Measurements from ENCODE around the gene SLC6A9. TPM values are rescaled to one million over a fixed set of nuclear protein-coding genes. Genes with fewer than 3 reads are reported as not detected.

Gene SLC6A9
- total and polyA plus RNA-seq, 2 experiments from 2014 or later: 4.9 to 13.2 TPM

DNA sequence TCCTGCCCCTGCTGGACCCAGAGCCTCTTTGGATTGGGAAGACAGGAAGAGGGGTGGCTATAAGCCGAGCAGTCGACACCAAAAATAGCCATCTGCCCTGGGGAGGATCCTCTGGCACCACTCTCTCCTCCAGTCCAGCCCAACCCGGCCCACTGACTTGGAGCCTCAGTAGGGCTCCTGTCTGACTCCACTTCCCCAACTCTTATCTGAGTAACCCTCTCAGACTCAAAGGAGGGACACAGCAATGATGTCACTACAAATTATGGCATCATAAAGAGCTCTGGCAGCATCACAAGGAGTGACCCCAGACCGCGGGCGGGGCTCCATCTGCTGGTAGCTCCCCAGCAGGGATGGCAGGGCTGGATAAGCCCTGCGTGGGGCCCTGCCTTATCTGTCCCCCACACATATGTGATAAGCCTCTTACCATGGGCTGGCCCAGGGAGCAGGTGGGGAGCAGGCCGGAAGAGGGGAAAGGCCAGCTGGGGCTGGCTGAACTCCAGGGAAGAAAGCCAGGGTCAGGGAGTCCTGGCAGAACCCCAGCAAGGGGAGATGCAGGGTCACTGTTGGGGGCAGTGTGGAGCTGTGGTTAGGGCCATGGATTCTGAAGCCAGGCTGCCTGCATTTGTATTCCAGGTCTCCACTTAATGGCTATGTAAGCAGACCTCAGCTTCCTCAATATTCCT, 4.6 kb upstream of the SLC6A9 start:
- peak in 1 of 2 donors; percentile 68 for DNase-seq (ENCODE audit: low read depth in 1 of 2, low spot score in 1 of 2)
- TF ChIP-seq, protein P1, sequence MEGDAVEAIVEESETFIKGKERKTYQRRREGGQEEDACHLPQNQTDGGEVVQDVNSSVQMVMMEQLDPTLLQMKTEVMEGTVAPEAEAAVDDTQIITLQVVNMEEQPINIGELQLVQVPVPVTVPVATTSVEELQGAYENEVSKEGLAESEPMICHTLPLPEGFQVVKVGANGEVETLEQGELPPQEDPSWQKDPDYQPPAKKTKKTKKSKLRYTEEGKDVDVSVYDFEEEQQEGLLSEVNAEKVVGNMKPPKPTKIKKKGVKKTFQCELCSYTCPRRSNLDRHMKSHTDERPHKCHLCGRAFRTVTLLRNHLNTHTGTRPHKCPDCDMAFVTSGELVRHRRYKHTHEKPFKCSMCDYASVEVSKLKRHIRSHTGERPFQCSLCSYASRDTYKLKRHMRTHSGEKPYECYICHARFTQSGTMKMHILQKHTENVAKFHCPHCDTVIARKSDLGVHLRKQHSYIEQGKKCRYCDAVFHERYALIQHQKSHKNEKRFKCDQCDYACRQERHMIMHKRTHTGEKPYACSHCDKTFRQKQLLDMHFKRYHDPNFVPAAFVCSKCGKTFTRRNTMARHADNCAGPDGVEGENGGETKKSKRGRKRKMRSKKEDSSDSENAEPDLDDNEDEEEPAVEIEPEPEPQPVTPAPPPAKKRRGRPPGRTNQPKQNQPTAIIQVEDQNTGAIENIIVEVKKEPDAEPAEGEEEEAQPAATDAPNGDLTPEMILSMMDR (IDR thresholded peaks at IDR 0.05; ENCODE audit: low read depth, low read length): peak; percentile 33
- no peaks in the 10 kb centered on the region for H3K9me3 ChIP-seq (ENCODE audit: low read depth)
- H3K27ac ChIP-seq: peak overlapping the region; percentile 31
- peaks cover 34% of the 10 kb centered on the region for H3K4me1 ChIP-seq (ENCODE audit: low read depth)
- H3K27me3 ChIP-seq: no peaks in the 10 kb centered on the region
- H3K4me3 ChIP-seq: no peak overlapping the region
- H3K36me3 ChIP-seq: no peaks in the 10 kb centered on the region

DNA sequence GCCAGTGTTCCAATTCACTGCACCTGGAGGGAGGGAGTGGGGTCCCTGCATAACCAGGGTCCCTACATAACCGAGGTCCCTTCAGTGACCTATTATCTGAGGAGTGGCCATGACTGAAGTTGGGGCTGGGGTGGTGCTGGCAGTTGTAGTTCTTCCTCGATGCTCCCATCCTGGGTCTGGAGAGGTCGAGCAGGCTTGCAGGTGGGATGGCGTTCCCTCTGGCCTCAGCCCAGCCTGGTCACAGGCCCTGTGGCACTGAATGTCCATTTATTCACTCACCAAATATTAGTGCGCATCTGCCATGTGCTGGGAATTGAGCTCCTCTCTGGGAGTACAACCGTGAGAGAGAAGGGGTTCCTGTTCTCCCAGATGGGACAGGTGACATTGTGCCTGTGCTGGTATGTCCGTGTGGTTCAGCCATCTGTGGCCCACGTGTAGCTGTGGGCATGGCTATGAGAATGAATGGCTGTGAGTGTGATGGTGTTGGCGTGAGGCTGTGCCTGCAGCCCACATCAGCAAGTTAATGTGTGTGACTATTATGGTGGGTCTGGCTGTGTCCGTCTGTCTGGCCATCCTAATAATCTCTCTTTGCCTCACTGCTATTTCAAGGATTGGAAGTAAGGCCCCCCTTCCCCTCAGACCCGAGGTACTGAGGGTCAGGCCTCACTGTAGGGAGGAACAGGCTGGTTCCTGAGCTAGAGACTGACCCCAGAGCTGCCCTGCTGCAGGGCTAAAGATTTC, 3.9 kb upstream of the SLC6A9 start:
- Histone ChIP-seq H3K27me3 (no peaks in the 10 kb centered on the region), H3K27ac (peak overlapping the region; percentile 31), H3K4me1 (ENCODE audit: low read depth) (peaks cover 34% of the 10 kb centered on the region), H3K9me3 (ENCODE audit: low read depth) (no peaks in the 10 kb centered on the region), H3K4me3 (no peak overlapping the region), H3K36me3 (no peaks in the 10 kb centered on the region)
- TF ChIP-seq, protein P1 (IDR thresholded peaks at IDR 0.05; ENCODE audit: low read depth, low read length): no peak
- no peak for DNase-seq (ENCODE audit: low read depth in 1 of 2, low spot score in 1 of 2)

DNA sequence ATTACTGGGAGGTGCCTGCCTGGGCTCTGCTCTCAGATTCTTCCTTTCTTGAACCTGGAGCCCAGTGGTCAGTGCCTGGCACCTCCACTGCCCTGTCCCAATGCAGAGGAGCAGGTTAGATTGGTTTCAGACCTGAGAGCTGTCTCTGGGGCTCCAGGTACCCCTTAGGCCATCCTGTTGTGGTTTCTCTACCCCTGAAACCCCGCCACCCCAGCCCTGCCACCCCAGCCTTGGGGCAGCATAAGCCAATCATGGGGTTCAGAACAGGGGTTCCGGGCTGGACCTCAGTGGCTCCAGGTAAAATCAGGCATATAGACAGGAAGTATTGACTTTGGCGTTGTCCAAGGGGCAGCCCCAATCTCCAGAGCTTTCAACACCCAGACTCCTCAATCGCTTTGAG, 3.2 kb upstream of the SLC6A9 start:
- peaks cover 35% of the 10 kb centered on the region for H3K4me1 ChIP-seq (ENCODE audit: low read depth)
- no peaks in the 10 kb centered on the region for H3K27me3 ChIP-seq
- no peaks in the 10 kb centered on the region for H3K9me3 ChIP-seq (ENCODE audit: low read depth)
- H3K4me3 ChIP-seq: no peak overlapping the region
- TF ChIP-seq, protein P1 (IDR thresholded peaks at IDR 0.05; ENCODE audit: low read depth, low read length): no peak
- H3K36me3 ChIP-seq: no peaks in the 10 kb centered on the region
- no peak for DNase-seq (ENCODE audit: low read depth in 1 of 2, low spot score in 1 of 2)
- H3K27ac ChIP-seq: no peak overlapping the region

DNA sequence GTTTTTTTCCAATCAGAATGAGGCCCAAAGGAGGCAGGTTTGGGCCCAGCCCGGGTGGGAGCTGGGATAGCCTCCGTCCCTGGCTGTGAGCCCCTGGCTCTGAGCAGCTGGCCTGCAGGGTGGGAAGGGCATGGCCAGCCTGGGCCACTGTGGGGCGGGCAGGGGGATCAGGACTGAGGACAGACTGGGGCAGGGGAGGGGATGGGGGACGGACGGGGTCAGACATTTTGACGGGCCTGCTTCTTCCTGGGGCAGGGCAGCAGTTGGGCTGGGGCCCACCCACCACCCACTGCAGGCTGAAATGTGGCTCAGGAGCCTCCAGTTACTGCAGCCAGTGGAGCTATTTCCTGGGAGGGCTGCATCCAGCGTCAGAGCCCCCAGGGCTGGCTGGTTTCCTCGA, 2.5 kb upstream of the SLC6A9 start:
- TF ChIP-seq, protein P1 (IDR thresholded peaks at IDR 0.05; ENCODE audit: low read depth, low read length): no peak
- no peaks in the 10 kb centered on the region for H3K9me3 ChIP-seq (ENCODE audit: low read depth)
- DNase-seq (ENCODE audit: low read depth in 1 of 2, low spot score in 1 of 2): peak in 1 of 2 donors; percentile 22

DNA sequence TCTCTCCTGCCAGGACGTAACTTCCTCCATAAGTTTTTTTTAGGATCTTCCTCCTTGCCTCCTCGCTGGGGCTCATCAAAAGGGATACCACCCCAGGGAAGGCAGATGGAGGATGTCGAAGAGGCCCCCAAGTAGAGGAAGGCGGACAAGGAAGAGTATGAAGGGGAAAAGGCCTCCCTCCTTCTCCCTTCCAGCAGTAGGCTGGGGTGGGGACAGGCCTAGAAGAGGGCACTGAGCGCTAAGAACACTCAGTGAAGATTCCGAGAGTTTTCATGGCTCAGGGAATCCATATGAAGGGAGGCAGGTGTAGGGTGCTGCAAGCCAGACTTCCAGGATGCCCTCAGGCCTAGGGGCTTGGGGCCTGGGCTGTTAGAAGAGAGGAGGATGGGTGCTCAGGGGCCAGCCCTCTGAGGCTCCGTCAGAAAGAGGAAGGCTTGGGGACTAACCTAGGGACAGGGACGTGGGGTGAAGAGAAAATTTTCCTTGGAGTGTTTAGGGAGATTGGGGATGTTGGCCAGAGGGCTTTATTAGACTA, 1.8 kb upstream of the SLC6A9 start:
- H3K4me1 ChIP-seq (ENCODE audit: low read depth): peaks cover 39% of the 10 kb centered on the region
- H3K9me3 ChIP-seq (ENCODE audit: low read depth): no peaks in the 10 kb centered on the region
- TF ChIP-seq, protein P1 (IDR thresholded peaks at IDR 0.05; ENCODE audit: low read depth, low read length): no peak
- H3K27ac ChIP-seq: no peak overlapping the region
- no peaks in the 10 kb centered on the region for H3K27me3 ChIP-seq
- no peak for DNase-seq (ENCODE audit: low read depth in 1 of 2, low spot score in 1 of 2)
- H3K4me3 ChIP-seq: no peak overlapping the region
- H3K36me3 ChIP-seq: no peaks in the 10 kb centered on the region

More for the DNA sequence above, 2.5 kb upstream of the SLC6A9 start:
- no peak overlapping the region for H3K27ac ChIP-seq
- no peaks in the 10 kb centered on the region for H3K36me3 ChIP-seq
- H3K4me1 ChIP-seq (ENCODE audit: low read depth): peaks cover 39% of the 10 kb centered on the region
- H3K4me3 ChIP-seq: no peak overlapping the region
- no peaks in the 10 kb centered on the region for H3K27me3 ChIP-seq

Data from cardiac muscle cell (in vitro differentiated cells and primary cell).